CD4-positive, alpha-beta T cell treated with Interferon alpha-2 for 1 hour (primary cell): ENCODE measurements around the gene SSR2.

Experiments
- DNase-seq, 2 donors: peaks; one replicate each; pipeline ENCODE4 v3.0.0-alpha.2; 2020 to 2022

Gene SSR2

GRCh38 chr1:155971910-155972809, 48.6 kb downstream of the SSR2 start:
- DNase-seq = no peak

- peak in 1 of 2 donors; percentile 70 for DNase-seq
Observed at GRCh38 chr1:155970531-155971167, 50.1 kb downstream of the SSR2 start.

GRCh38 chr1:155969377-155969791, 51.4 kb downstream of the SSR2 start:
- no peak for DNase-seq

- no peak for DNase-seq
Observed at GRCh38 chr1:155968670-155969069, 52.1 kb downstream of the SSR2 start.

- DNase-seq = no peak
Observed at GRCh38 chr1:155968051-155968400, 52.7 kb downstream of the SSR2 start.

- peak in 1 of 2 donors; percentile 33 for DNase-seq
Observed at GRCh38 chr1:155967341-155968050, 53.3 kb downstream of the SSR2 start.

GRCh38 chr1:155966750-155967149, 54.0 kb downstream of the SSR2 start:
- no peak for DNase-seq

- no peak for DNase-seq
Observed at GRCh38 chr1:155966135-155966534, 54.6 kb downstream of the SSR2 start.

- no peak for DNase-seq
Observed at GRCh38 chr1:155964193-155964592, 56.6 kb downstream of the SSR2 start.

- no peak for DNase-seq
Observed at GRCh38 chr1:155962599-155963211, 58.0 kb downstream of the SSR2 start.

GRCh38 chr1:155961937-155962336, 58.8 kb downstream of the SSR2 start:
- DNase-seq = peak; percentile 29 to 46

- DNase-seq = no peak
Observed at GRCh38 chr1:155960081-155960745, 60.5 kb downstream of the SSR2 start.
